HCT116 (cell line): ENCODE data around the gene SHANK3. TPM values are rescaled to one million over a fixed set of nuclear protein-coding genes. Genes with fewer than 3 reads are reported as not detected.

Experiments used
- ATAC-seq: fragments of 200-7000 bp; cut with Tn5 transposase; 2 replicates; pipeline ENCODE4 v1.9.1; 2020; ENCODE audit warnings: mild to moderate bottlenecking, moderate library complexity
- Bru-seq: library from RNA; stranded (reverse); fragments of 400-500 nt; gene quantifications from one replicate; lab custom pipeline; 2021; lab: Mats Ljungman, UMichigan
- BruChase-seq, 2 experiments: library from RNA; stranded (reverse); fragments of 400-500 nt; gene quantifications; one replicate each; lab custom pipeline; 2021; lab: Mats Ljungman, UMichigan
- BruUV-seq: library from RNA; stranded (reverse); fragments of 400-500 nt; replicated peaks from 2 replicates; lab custom pipeline; 2021; lab: Mats Ljungman, UMichigan
- CTCF ChIA-PET: fragments of 300-600 bp; sonication (Branson Sonifier 250); formaldehyde crosslinking; loops from one replicate; lab custom pipeline; 2021; ENCODE audit warnings: antibody characterized with exemption; lab: Charles Lee
- POLR2A ChIA-PET: fragments of 300-600, 350-600 bp; sonication (Branson Sonifier 250); formaldehyde crosslinking; loops from one replicate; lab custom pipeline; 2021; ENCODE audit warnings: antibody characterized with exemption; lab: Charles Lee
- RAD21 ChIA-PET, 2 experiments: fragments of 300-600 bp; sonication (Branson Sonifier 250); formaldehyde crosslinking; loops; one replicate each; lab custom pipeline; 2023; ENCODE audit warnings: low total read pairs in 2 of 2; ENCODE audit not compliant: uncharacterized antibody in 2 of 2, unreplicated experiment in 2 of 2, low non-redundant PET in 1 of 2; lab: Charles Lee
- DNase-seq: peaks from one replicate; pipeline ENCODE4 v3.0.0-alpha.2; 2010; ENCODE audit warnings: low read depth, low spot score
- H2AFZ ChIP-seq: fragments of 200-600 bp; shearing (Covaris generic), sonication (generic); 2 replicates; pipeline ENCODE4 v1.6.1; 2017; ENCODE audit warnings: low read depth, mixed run types, mixed read lengths, antibody characterized with exemption, low read length; ENCODE audit not compliant: poor library complexity, severe bottlenecking
- H3K27ac ChIP-seq: 2 replicates; pipeline ENCODE4 v1.5.1; 2012; ENCODE audit warnings: low read depth, low read length
- H3K27me3 ChIP-seq: fragments of 200-600 bp; sonication (generic); 2 replicates; pipeline ENCODE4 v1.6.1; 2016; ENCODE audit warnings: mixed run types, low read length, mixed read lengths; ENCODE audit not compliant: insufficient read depth
- H3K36me3 ChIP-seq, 2 experiments: fragments of 200-500 bp in 1 of 2; fragments of 200-600 bp in 1 of 2; sonication (Bioruptor generic) in 1 of 2; sonication (generic) in 1 of 2; 2 replicates each; pipeline versions ENCODE4 v1.5.1 to v1.6.1; 2014 to 2016; ENCODE audit warnings: low read length in 2 of 2, inconsistent platforms in 1 of 2, mixed read lengths in 1 of 2, mixed run types in 1 of 2; ENCODE audit not compliant: insufficient read depth in 2 of 2, control insufficient read depth in 1 of 2
- H3K4me1 ChIP-seq, 2 experiments: fragments of 200-600 bp in 1 of 2; sonication (generic) in 1 of 2; 2 replicates each; pipeline versions ENCODE4 v1.5.1 to v1.6.1; 2012 to 2017; ENCODE audit warnings: low read length in 2 of 2, inconsistent platforms in 1 of 2, mild to moderate bottlenecking in 1 of 2, mixed read lengths in 1 of 2, mixed run types in 1 of 2, moderate library complexity in 1 of 2; ENCODE audit not compliant: insufficient read depth in 2 of 2, control insufficient read depth in 1 of 2
- H3K4me2 ChIP-seq: fragments of 200-600 bp; sonication (generic); 2 replicates; pipeline ENCODE4 v1.6.1; 2017; ENCODE audit warnings: mixed run types, low read length, mixed read lengths
- H3K4me3 ChIP-seq, 2 experiments: fragments of 200-600 bp in 1 of 2; sonication (generic) in 1 of 2; replicated peaks in 1 of 2; 2 replicates each; pipeline ENCODE4 v1.5.1; 2011 to 2016; ENCODE audit warnings: low read length in 2 of 2, control low read depth in 1 of 2, low read depth in 1 of 2, mild to moderate bottlenecking in 1 of 2, mixed read lengths in 1 of 2, mixed run types in 1 of 2
- H3K79me2 ChIP-seq: fragments of 200-600 bp; sonication (generic); 2 replicates; pipeline ENCODE4 v1.6.1; 2017; ENCODE audit warnings: mild to moderate bottlenecking, mixed run types, low read length, moderate library complexity, mixed read lengths; ENCODE audit not compliant: insufficient read depth
- H3K9ac ChIP-seq: fragments of 200-600 bp; sonication (generic); 2 replicates; pipeline ENCODE4 v1.6.1; 2016; ENCODE audit warnings: low read length, mixed read lengths
- H3K9me2 ChIP-seq: fragments of 200-600 bp; sonication (generic), shearing (Covaris generic); 2 replicates; pipeline ENCODE4 v1.6.1; 2017; ENCODE audit warnings: mixed run types, mild to moderate bottlenecking, moderate library complexity; ENCODE audit not compliant: insufficient read depth
- H3K9me3 ChIP-seq, 2 experiments: fragments of 200-500 bp in 1 of 2; fragments of 200-600 bp in 1 of 2; sonication (Bioruptor generic) in 1 of 2; sonication (generic) in 1 of 2; 2 replicates each; pipeline ENCODE4 v1.6.1; 2014 to 2017; ENCODE audit warnings: low read length in 2 of 2, mixed read lengths in 2 of 2, inconsistent platforms in 1 of 2, low read depth in 1 of 2, mild to moderate bottlenecking in 1 of 2, mixed run types in 1 of 2, moderate library complexity in 1 of 2; ENCODE audit not compliant: control insufficient read depth in 1 of 2, insufficient read depth in 1 of 2
- H4K20me1 ChIP-seq: fragments of 200-600 bp; sonication (generic), shearing (Covaris generic); 2 replicates; pipeline ENCODE4 v1.6.1; 2017; ENCODE audit warnings: mixed run types, mild to moderate bottlenecking, moderate library complexity; ENCODE audit not compliant: insufficient read depth
- CBX3 ChIP-seq: IDR thresholded peaks from 2 replicates; pipeline ENCODE4 v1.6.1; 2012; ENCODE audit warnings: low read depth
- EGR1 ChIP-seq: IDR thresholded peaks from 2 replicates; pipeline ENCODE4 v1.6.1; 2012; ENCODE audit warnings: low read depth
- ELF1 ChIP-seq: IDR thresholded peaks from 2 replicates; pipeline ENCODE4 v1.6.1; 2012; ENCODE audit warnings: low read depth, borderline replicate concordance
- EZH2 ChIP-seq: fragments of 200-600 bp; sonication (generic); IDR thresholded peaks from 2 replicates; pipeline ENCODE4 v1.6.1; 2017; ENCODE audit warnings: antibody characterized with exemption, mixed run types
- EZH2phosphoT487 ChIP-seq: fragments of 200-600 bp; IDR thresholded peaks from 2 replicates; pipeline ENCODE4 v1.6.1; 2018; ENCODE audit warnings: antibody characterized with exemption, borderline replicate concordance
- POLR2A ChIP-seq: IDR thresholded peaks from 2 replicates; pipeline ENCODE4 v1.7.0; 2011; ENCODE audit warnings: borderline replicate concordance; ENCODE audit not compliant: insufficient read depth, insufficient read length; ENCODE audit errors: extremely low read depth
- RAD21 ChIP-seq: IDR thresholded peaks from 2 replicates; pipeline ENCODE4 v1.6.1; 2012; ENCODE audit warnings: low read depth, mild to moderate bottlenecking
- SP1 ChIP-seq: IDR thresholded peaks from 2 replicates; pipeline ENCODE4 v1.6.1; 2012; ENCODE audit warnings: low read depth
- SRF ChIP-seq: IDR thresholded peaks from 2 replicates; pipeline ENCODE4 v1.6.1; 2012; ENCODE audit warnings: low read depth
- TCF7L2 ChIP-seq: IDR thresholded peaks from 2 replicates; pipeline ENCODE4 v1.7.0; 2011; ENCODE audit warnings: borderline replicate concordance, inconsistent platforms; ENCODE audit not compliant: insufficient read depth, insufficient read length; ENCODE audit errors: extremely low read depth
- YY1 ChIP-seq: IDR thresholded peaks from 2 replicates; pipeline ENCODE4 v1.6.1; 2011; ENCODE audit warnings: low read length, low read depth, moderate library complexity, mild to moderate bottlenecking; ENCODE audit not compliant: insufficient replicate concordance; ENCODE audit errors: extremely low read depth
- intact Hi-C: fragments of 100-400 bp; cut with micrococcal nuclease; formaldehyde crosslinking; loops from 2 replicates; pipeline ENCODE4 v1.10.0; 2022
- long read RNA-seq: library from polyadenylated mRNA; unstranded; transcript quantifications from one replicate; pipeline ENCODE4 v2.0.0, GENCODE V29; 2021; ENCODE audit not compliant: unreplicated experiment
- polyA plus RNA-seq: library from polyadenylated mRNA; unstranded; fragments of >200 nt; gene quantifications from 2 replicates; pipeline ENCODE4 v1.2.1, GENCODE V29; 2012; ENCODE audit warnings: missing spikeins
- total RNA-seq: library from RNA; stranded (reverse); gene quantifications from one replicate; pipeline ENCODE4 v1.2.1, GENCODE V29; 2021; ENCODE audit not compliant: unreplicated experiment
- TF ChIP-seq, protein P1 (sequence below), 3 experiments: fragments of 200-600 bp in 1 of 3; sonication (generic) in 1 of 3; IDR thresholded peaks in 2 of 3; conservative IDR thresholded peaks in 1 of 3; 2 replicates each; pipeline ENCODE4 v1.5.1; 2012 to 2017; ENCODE audit warnings: low read depth in 2 of 3, low read length in 2 of 3, antibody characterized with exemption in 1 of 3, borderline replicate concordance in 1 of 3, control low read depth in 1 of 3, mild to moderate bottlenecking in 1 of 3, mixed read lengths in 1 of 3, mixed run types in 1 of 3, moderate library complexity in 1 of 3; ENCODE audit not compliant: insufficient read depth in 1 of 3

SHANK3 gene
- total RNA-seq (16.0 TPM), Bru-seq, nascent RNA (percentile 48 among the genes with signal in this experiment), BruChase-seq, experiment 1, labeled RNA remaining after a 6-hour chase (percentile 68 among the genes with signal in this experiment), BruChase-seq, experiment 2, labeled RNA remaining after a 2-hour chase (percentile 59 among the genes with signal in this experiment)
- polyA plus RNA-seq, result 7.2 and 7.3 TPM in 2 replicates
- long read RNA-seq, partial matches to known transcripts, result 1 of 40 reads
- long read RNA-seq, other reads (novel, unspliced or antisense), result 39 of 40 reads

DNA sequence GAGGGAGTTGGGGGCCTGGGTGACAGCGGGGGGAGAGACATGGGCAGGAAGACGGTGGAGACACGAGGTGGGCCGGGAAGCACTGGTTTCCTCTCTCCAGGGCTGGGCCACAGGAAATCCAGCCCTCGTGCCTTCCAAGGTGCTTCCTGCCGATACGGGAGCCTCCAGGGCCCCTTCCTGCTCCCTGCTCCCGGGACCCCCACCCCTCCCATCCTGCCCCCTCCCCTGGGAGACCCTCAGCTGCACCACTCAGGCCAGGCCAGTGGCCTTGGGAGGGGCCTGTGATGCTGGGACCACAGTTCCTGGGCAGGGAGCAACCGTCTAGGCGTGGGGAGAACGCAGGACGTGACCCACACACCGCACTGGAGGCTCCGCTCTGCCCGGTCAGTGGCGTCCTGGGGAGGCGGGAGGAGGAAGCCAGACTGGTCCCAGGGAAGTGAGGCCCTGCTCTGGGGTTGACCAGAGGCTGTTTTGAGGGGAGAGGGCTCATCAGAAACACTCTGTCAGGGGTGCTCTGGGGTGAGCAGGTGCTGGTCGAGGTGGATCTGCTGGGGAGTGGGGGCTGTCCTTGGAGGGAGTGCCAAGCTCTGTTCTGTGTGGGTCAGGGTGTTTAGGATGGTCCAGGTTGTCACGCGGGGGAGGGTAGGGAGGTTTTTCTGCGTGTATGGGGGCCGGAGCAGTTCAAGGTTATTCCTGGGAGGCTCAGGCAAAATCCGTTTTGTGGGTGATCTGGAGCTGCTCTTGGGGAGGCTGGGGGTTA lies at the start of gene SHANK3:
TSS of gene SHANK3 (plus strand) at position 353 of the 760 bp plus-strand sequence.
- H3K9ac ChIP-seq, result no peak within 1 kb of the TSS
- POLR2A ChIA-PET, result no interaction called here
- no peak within 1 kb of the TSS for H3K27ac ChIP-seq
- no peak within 1 kb of the TSS for H2AFZ ChIP-seq
- H3K4me2 ChIP-seq, result peak within 1 kb of the TSS; percentile 35; the same call in 1 of the 2 replicates
- RAD21 ChIA-PET, result no interaction called here
- no peaks in the 10 kb centered on the region for H4K20me1 ChIP-seq
- CTCF ChIA-PET, result no interaction called here
- no TSS peak for BruUV-seq
- H3K36me3 ChIP-seq, result no peaks in the 10 kb centered on the region
- DNase-seq (no peak), ATAC-seq (no peak)
- H3K9me3 ChIP-seq, result no peaks in the 10 kb centered on the region
- TF ChIP-seq YY1, result no peak
- no peak for TF ChIP-seq TCF7L2
- TF ChIP-seq, protein P1, sequence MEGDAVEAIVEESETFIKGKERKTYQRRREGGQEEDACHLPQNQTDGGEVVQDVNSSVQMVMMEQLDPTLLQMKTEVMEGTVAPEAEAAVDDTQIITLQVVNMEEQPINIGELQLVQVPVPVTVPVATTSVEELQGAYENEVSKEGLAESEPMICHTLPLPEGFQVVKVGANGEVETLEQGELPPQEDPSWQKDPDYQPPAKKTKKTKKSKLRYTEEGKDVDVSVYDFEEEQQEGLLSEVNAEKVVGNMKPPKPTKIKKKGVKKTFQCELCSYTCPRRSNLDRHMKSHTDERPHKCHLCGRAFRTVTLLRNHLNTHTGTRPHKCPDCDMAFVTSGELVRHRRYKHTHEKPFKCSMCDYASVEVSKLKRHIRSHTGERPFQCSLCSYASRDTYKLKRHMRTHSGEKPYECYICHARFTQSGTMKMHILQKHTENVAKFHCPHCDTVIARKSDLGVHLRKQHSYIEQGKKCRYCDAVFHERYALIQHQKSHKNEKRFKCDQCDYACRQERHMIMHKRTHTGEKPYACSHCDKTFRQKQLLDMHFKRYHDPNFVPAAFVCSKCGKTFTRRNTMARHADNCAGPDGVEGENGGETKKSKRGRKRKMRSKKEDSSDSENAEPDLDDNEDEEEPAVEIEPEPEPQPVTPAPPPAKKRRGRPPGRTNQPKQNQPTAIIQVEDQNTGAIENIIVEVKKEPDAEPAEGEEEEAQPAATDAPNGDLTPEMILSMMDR (IDR thresholded peaks at IDR 0.05 in 2 of 3, conservative IDR thresholded peaks at IDR 0.05 in 1 of 3; ENCODE audit: borderline replicate concordance in 1 of 3, insufficient read depth in 1 of 3, low read depth in 2 of 3, low read length in 2 of 3), result no peak
- TF ChIP-seq EZH2, result no peak
- no peak for TF ChIP-seq RAD21
- no peak for TF ChIP-seq CBX3
- TF ChIP-seq ELF1, result no peak
- TF ChIP-seq EGR1, result no peak
- TF ChIP-seq SP1, result no peak
- TF ChIP-seq EZH2phosphoT487, result no peak
- TF ChIP-seq SRF, result no peak
- TF ChIP-seq POLR2A, result no peak
- no peaks in the 10 kb centered on the region for H3K9me2 ChIP-seq
- H3K4me1 ChIP-seq, result peaks cover 0 to 25% of the 10 kb centered on the region in 2 experiments; a peak in 3 of 4 replicates
- H3K79me2 ChIP-seq, result peaks cover 5% of the 10 kb centered on the region; the same call in 1 of the 2 replicates
- H3K27me3 ChIP-seq, result no peaks in the 10 kb centered on the region
- intact Hi-C loops, result no loop called here
- no peak within 1 kb of the TSS; a peak in 1 of 4 replicates for H3K4me3 ChIP-seq
